Mesothelial cell of epicardium (in vitro differentiated cells): ENCODE data around the gene DNAI2. TPM values are rescaled to one million over a fixed set of nuclear protein-coding genes. Genes with fewer than 3 reads are reported as not detected.

Experiments
- DNase-seq, 2 experiments: peaks; one replicate each; pipeline ENCODE4 v3.0.0; 2021; ENCODE audit warnings: low spot score in 2 of 2; ENCODE audit not compliant: unreplicated experiment in 2 of 2
- H3K27ac Mint-ChIP-seq: 2 replicates; pipeline ENCODE4 v1.8.0; 2021; ENCODE audit warnings: mixed read lengths
- H3K27me3 Mint-ChIP-seq: 2 replicates; pipeline ENCODE4 v1.8.0; 2021; ENCODE audit warnings: low read depth, mixed read lengths
- H3K36me3 Mint-ChIP-seq: 2 replicates; pipeline ENCODE4 v1.8.0; 2021; ENCODE audit warnings: mixed read lengths
- H3K4me1 Mint-ChIP-seq: 2 replicates; pipeline ENCODE4 v1.8.0; 2021; ENCODE audit warnings: mixed read lengths
- H3K4me3 Mint-ChIP-seq: 2 replicates; pipeline ENCODE4 v1.8.0; 2021; ENCODE audit warnings: mild to moderate bottlenecking, moderate library complexity, mixed read lengths
- H3K9me3 Mint-ChIP-seq: 2 replicates; pipeline ENCODE4 v1.8.0; 2021; ENCODE audit warnings: mixed read lengths
- CTCF ChIP-seq: fragments of 200-600 bp; sonication (generic); IDR thresholded peaks from one replicate; pipeline ENCODE4 v1.5.0; 2021; ENCODE audit warnings: antibody characterized with exemption; ENCODE audit not compliant: unreplicated experiment
- total RNA-seq: library from RNA; stranded (reverse); gene quantifications from 3 replicates; pipeline ENCODE4 v1.2.1, GENCODE V29; 2021

Gene DNAI2
- total RNA-seq, 1 donor from 2014 or later, result not detected

DNA sequence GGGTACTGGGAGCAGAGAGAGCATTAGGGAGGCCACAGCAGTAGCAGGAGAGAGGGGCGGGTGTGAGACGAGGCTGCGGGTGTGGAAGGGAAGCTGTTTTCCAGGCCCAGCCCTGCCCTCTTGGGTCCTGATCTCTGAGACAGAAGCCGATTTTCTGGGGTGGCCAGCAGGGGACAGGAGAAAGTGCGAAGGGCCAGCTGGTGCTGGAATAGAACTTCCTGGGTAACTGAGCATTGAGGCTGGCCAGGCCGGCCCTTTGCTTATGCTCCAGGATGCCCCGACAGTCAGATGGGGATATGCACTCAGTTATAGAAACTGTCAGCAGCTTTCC lies 86.8 kb downstream of the DNAI2 start:
- Mint-ChIP-seq H3K4me1 (peaks cover 20% of the 10 kb centered on the region), H3K36me3 (no peaks in the 10 kb centered on the region), H3K4me3 (no peak overlapping the region), H3K27me3 (peaks cover 83% of the 10 kb centered on the region), H3K9me3 (no peaks in the 10 kb centered on the region), H3K27ac (no peak overlapping the region)
- TF ChIP-seq CTCF, result no peak
- DNase-seq, result no peak

DNA sequence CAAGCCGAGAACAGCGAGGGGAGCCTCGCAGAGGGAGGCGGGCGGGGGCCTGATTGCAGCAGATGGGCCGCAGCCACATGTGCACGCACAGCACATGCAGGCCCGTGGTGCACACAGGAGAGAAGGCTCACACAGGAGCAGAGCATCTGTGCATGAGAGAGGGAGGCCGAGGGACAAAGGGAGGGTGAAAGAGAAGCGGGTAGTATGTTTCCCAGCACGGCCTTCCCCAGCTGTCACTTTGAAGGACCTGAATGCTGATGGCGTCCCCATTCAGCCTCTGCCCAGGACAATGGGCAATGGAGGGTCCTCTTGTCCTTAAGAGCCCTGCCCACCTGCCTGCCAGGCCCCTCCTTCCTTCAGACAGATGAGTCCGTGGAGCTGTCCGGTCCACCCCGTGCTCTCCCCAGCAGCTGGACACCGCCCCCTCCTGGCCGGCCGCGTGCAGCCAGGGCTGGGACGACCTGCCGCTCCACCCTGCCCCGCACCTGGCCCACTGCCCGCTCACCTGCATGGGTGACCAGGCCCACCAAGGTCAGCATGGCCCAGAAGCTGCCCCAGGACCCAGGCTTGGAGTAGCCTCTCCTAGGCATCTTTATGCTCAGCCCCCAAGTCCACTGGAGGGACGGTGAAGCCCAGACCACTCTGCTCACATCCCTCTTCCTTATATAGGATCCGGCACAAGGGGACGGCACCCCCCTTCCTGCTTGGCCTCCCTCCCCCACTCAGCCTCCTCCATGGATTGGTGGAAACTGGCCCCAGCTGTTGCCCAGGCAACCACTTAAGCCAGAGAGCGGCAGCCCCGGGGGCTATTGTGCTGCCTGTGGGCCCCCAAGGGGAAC lies 87.4 kb downstream of the DNAI2 start, which contains the start of gene BTBD17:
Gene BTBD17, minus strand, starts transcription at position 639 of the 839 bp plus-strand sequence. Its CDS starts 49 bp downstream, at position 590.
- H3K36me3 Mint-ChIP-seq, result no peaks in the 10 kb centered on the region
- H3K4me3 Mint-ChIP-seq, result no peak within 1 kb of the TSS
- H3K27me3 Mint-ChIP-seq, result peaks cover 78% of the 10 kb centered on the region
- peaks cover 20% of the 10 kb centered on the region for H3K4me1 Mint-ChIP-seq
- no peaks in the 10 kb centered on the region for H3K9me3 Mint-ChIP-seq
- TF ChIP-seq CTCF, result peak; percentile 54
- no peak within 1 kb of the TSS for H3K27ac Mint-ChIP-seq
- DNase-seq, result peak in 1 of 2 experiments; percentile 69

GRCh38 chr17:74362069-74362405 lies 88.0 kb downstream of the DNAI2 start:
- H3K27me3 Mint-ChIP-seq, result peaks cover 78% of the 10 kb centered on the region
- H3K36me3 Mint-ChIP-seq, result no peaks in the 10 kb centered on the region

GRCh38 chr17:74362810-74363498 lies 88.9 kb downstream of the DNAI2 start:
- H3K36me3 Mint-ChIP-seq, result no peaks in the 10 kb centered on the region
- peaks cover 18% of the 10 kb centered on the region for H3K4me1 Mint-ChIP-seq
- TF ChIP-seq CTCF, result no peak
- DNase-seq, result no peak
- H3K27ac Mint-ChIP-seq, result no peak overlapping the region
- H3K9me3 Mint-ChIP-seq, result no peaks in the 10 kb centered on the region
- peaks cover 81% of the 10 kb centered on the region for H3K27me3 Mint-ChIP-seq
- no peak overlapping the region for H3K4me3 Mint-ChIP-seq

More at GRCh38 chr17:74362069-74362405, 88.0 kb downstream of the DNAI2 start:
- peaks cover 20% of the 10 kb centered on the region for H3K4me1 Mint-ChIP-seq
- no peak overlapping the region for H3K4me3 Mint-ChIP-seq
- TF ChIP-seq CTCF, result no peak
- no peak overlapping the region for H3K27ac Mint-ChIP-seq
- H3K9me3 Mint-ChIP-seq, result no peaks in the 10 kb centered on the region
- DNase-seq, result no peak

Other genes starting within 250 kb of the DNAI2 start
- 1,016 to 1,079 TPM (median 1,046 TPM) in 3 replicates for gene RPL38, start 70.6 kb upstream of the DNAI2 start, total RNA-seq
- gene TTYH2, start 60.7 kb upstream of the DNAI2 start, total RNA-seq, result 16.8 to 17.2 TPM (median 17.0 TPM) in 3 replicates
- not detected in 3 replicates for gene KIF19, start 52.0 kb downstream of the DNAI2 start, total RNA-seq
- 0.11 to 0.16 TPM in 2 of 3 replicates, not detected in the other for gene BTBD17, start 87.6 kb downstream of the DNAI2 start, total RNA-seq
- 0.18 TPM in 1 of 3 replicates, not detected in the others for gene GPR142, start 93.3 kb downstream of the DNAI2 start, total RNA-seq
- gene GPRC5C, start 157.9 kb downstream of the DNAI2 start, total RNA-seq, result 37.2 to 44.2 TPM (median 38.7 TPM) in 3 replicates
- gene CD300A, start 192.4 kb downstream of the DNAI2 start, total RNA-seq, result not detected in 3 replicates